Activated T-cell treated with anti-CD3 and anti-CD28 coated beads, Interleukin-2, amount 50 U/mL, for 24 hours (primary cell): ENCODE results near the gene HCLS1.
"Not testable (repeated sequence)": the region's sequence is repeated elsewhere in the genome, so short reads cannot be mapped to it uniquely, and the experiment has no call there.

Source experiments
- DNase-seq: peaks from one replicate; pipeline ENCODE4 v3.0.0-alpha.2; 2020
- H3K27ac Mint-ChIP-seq: 2 replicates; pipeline ENCODE4 v1.8.0; 2020; ENCODE audit warnings: mild to moderate bottlenecking, mixed read lengths
- H3K27me3 Mint-ChIP-seq: 2 replicates; pipeline ENCODE4 v1.8.0; 2020; ENCODE audit warnings: mixed read lengths
- H3K36me3 Mint-ChIP-seq: 2 replicates; pipeline ENCODE4 v1.8.0; 2020; ENCODE audit warnings: low read depth, mixed read lengths
- H3K4me1 Mint-ChIP-seq: 2 replicates; pipeline ENCODE4 v1.8.0; 2020; ENCODE audit warnings: low read depth, mixed read lengths
- H3K4me3 Mint-ChIP-seq: 2 replicates; pipeline ENCODE4 v1.8.0; 2020; ENCODE audit warnings: mild to moderate bottlenecking, moderate library complexity, mixed read lengths
- H3K9me3 Mint-ChIP-seq: 2 replicates; pipeline ENCODE4 v1.8.0; 2020; ENCODE audit warnings: mixed read lengths

Gene HCLS1

GRCh38 chr3:121637922-121638321 is 22.8 kb downstream of the HCLS1 start:
- Mint-ChIP-seq H3K4me3 (no peak overlapping the region), H3K9me3 (no peaks in the 10 kb centered on the region), H3K27me3 (no peaks in the 10 kb centered on the region), H3K27ac (peak overlapping the region; percentile 77), H3K36me3 (peaks cover 98% of the 10 kb centered on the region), H3K4me1 (peaks cover 21% of the 10 kb centered on the region)
- DNase-seq = no peak

- Mint-ChIP-seq H3K9me3 (no peaks in the 10 kb centered on the region), H3K4me1 (no peaks in the 10 kb centered on the region), H3K36me3 (peaks cover 70% of the 10 kb centered on the region), H3K4me3 (no peak overlapping the region), H3K27me3 (no peaks in the 10 kb centered on the region), H3K27ac (peak overlapping the region; percentile 31)
- no peak for DNase-seq
Measured at GRCh38 chr3:121630355-121630754, 30.3 kb downstream of the HCLS1 start.

DNA sequence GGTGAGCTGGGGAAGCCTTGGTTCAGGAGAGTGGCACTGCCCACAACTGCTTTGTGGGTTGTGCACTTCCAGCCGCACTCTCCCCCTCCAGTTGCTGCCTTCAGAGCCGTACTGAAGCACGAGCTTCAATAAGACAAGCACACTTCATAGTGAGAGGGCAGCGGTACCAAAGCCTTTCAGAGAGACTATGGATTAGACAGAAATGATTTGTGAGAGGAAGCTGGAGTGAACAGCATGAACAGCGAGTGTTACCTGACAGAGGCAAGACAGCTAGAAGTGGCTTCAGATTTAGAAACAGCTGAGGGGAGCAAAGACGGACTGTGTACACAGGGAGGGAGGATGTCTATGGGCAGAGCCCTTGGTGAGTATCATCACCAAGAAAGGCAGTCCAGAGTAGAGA is 31.1 kb downstream of the HCLS1 start:
- peaks cover 63% of the 10 kb centered on the region for H3K36me3 Mint-ChIP-seq
- no peaks in the 10 kb centered on the region for H3K4me1 Mint-ChIP-seq
- no peak for DNase-seq
- H3K27me3 Mint-ChIP-seq = no peaks in the 10 kb centered on the region
- H3K27ac Mint-ChIP-seq = peak overlapping the region; percentile 31
- no peak overlapping the region for H3K4me3 Mint-ChIP-seq
- no peaks in the 10 kb centered on the region for H3K9me3 Mint-ChIP-seq

DNA sequence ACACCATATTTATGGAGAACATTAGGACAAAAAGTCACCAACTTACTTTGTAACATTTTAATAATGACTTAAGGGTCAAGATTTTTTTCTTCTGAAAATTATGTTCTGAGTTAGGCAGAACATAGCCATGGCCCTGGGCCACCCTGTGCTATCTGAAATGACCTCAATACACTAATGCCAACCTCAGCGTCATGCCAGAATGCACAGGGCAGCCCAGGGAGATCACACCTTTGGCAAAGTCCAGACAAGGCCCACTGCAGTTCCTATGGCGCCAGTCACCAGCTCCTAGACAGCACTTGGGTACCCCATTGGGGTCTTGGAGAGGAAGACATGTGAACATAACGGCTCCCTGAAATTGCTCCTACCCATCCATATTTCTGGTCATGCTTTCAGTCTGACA is 33.1 kb downstream of the HCLS1 start:
- Mint-ChIP-seq H3K36me3 (peaks cover 43% of the 10 kb centered on the region), H3K27ac (no peak overlapping the region), H3K4me3 (no peak overlapping the region), H3K27me3 (no peaks in the 10 kb centered on the region), H3K9me3 (no peaks in the 10 kb centered on the region), H3K4me1 (no peaks in the 10 kb centered on the region)
- DNase-seq = no peak

DNA sequence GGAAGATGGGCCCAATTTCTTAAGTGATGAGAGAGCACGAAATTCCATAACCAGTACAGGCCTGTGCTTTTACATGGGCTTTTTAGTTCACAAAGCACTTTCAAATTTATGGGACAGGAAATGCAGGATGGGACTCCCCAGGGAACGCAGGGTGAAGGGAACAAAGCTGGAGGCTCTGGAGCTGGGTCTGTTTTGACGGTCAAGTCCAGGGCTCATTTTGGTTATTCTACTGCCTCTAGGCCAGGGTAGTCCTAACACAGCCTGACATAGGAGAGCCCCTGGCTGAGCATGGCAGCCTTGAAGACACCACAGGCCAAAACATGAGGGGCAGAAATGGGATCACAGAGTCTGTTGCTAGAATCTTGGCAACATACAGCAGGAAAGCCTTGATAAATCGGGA is 33.5 kb downstream of the HCLS1 start:
- Mint-ChIP-seq H3K9me3 (no peaks in the 10 kb centered on the region), H3K27me3 (no peaks in the 10 kb centered on the region), H3K4me1 (no peaks in the 10 kb centered on the region), H3K36me3 (peaks cover 39% of the 10 kb centered on the region), H3K27ac (no peak overlapping the region), H3K4me3 (no peak overlapping the region)
- DNase-seq = no peak

GRCh38 chr3:121626495-121626894 is 34.2 kb downstream of the HCLS1 start:
- DNase-seq = no peak
- peaks cover 32% of the 10 kb centered on the region for H3K36me3 Mint-ChIP-seq
- H3K9me3 Mint-ChIP-seq = no peaks in the 10 kb centered on the region
- no peaks in the 10 kb centered on the region for H3K4me1 Mint-ChIP-seq
- H3K27ac Mint-ChIP-seq = no peak overlapping the region
- H3K4me3 Mint-ChIP-seq = no peak overlapping the region
- peaks cover 4% of the 10 kb centered on the region for H3K27me3 Mint-ChIP-seq

DNA sequence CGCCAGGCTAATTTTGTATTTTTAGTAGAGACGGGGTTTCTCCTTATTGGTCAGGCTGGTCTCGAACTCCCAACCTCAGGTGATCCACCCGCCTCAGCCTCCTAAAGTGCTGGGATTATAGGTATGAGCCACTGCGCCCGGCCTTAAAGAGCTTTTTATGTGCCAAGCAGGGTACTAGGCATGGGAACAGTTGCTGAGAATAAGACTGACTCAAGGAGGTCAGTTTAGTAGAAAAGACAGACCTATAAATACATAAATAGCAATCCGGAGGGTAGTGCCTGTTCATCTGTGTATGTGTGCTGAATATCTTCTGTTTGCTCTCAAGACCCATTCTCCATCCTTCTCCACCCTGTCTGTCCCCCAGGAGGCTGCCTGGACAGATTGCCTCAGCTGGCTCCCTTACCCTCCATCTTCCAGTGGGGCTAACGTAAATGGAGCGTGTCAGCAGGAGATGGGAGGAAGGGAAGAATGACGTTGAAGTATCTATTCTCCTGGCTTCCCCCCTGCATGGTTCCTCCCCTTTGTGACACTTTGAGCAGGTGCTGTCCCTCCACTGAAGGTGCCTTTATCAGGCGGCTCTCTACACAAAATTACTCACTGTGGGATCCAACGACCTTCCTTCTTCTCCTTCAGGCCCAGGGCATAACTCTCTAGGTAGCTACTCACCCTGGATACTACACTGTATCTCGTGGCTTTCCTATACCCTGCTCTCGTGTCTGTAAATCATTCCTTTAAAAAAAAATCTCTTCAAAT is 36.4 kb downstream of the HCLS1 start:
- H3K4me3 Mint-ChIP-seq = no peak overlapping the region
- no peak overlapping the region for H3K27ac Mint-ChIP-seq
- peaks cover 7% of the 10 kb centered on the region for H3K27me3 Mint-ChIP-seq
- H3K36me3 Mint-ChIP-seq = peaks cover 10% of the 10 kb centered on the region
- no peak for DNase-seq
- H3K4me1 Mint-ChIP-seq = no peaks in the 10 kb centered on the region
- H3K9me3 Mint-ChIP-seq = no peaks in the 10 kb centered on the region

DNA sequence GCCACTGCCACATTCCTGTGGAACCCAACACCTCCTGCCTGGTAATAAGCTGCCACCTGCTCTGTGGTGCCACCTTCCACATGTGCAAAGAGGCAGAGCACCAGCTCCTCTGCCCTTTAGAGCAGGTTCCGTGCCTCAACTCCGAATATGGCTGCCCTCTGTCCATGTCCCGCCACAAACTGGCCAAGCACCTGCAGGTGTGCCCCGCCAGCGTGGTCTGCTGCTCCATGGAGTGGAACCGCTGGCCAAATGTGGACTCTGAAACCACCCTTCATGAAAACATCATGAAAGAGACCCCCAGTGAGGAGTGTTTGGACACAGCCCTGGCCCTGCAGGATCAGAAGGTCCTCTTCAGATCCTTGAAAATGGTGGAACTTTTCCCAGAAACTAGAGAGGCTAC is 39.2 kb downstream of the HCLS1 start:
- Mint-ChIP-seq H3K27me3 (peaks cover 7% of the 10 kb centered on the region), H3K4me1 (no peaks in the 10 kb centered on the region), H3K27ac (no peak overlapping the region), H3K9me3 (no peaks in the 10 kb centered on the region), H3K36me3 (no peaks in the 10 kb centered on the region), H3K4me3 (no peak overlapping the region)
- DNase-seq = no peak

DNA sequence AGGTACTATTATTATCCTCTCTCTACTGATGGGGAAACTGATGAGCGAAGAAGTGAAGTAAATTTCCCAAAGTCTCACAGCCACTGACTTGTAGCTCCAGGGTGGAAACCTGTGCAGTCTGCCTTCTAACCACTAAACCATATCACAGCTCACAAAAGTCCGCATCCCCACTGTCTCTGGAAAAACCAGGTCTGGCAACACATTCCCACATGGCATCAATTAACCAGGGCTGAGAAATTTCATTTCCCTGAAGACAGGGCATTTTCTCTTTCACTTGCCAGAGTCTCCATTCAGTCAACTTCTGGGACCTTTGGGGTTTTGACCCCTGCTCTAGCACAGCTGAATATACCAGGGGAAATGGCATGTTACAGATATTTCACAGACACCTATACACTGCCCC is 41.0 kb downstream of the HCLS1 start:
- DNase-seq = no peak
- no peak overlapping the region for H3K4me3 Mint-ChIP-seq
- no peaks in the 10 kb centered on the region for H3K9me3 Mint-ChIP-seq
- H3K27me3 Mint-ChIP-seq = peaks cover 7% of the 10 kb centered on the region
- H3K4me1 Mint-ChIP-seq = no peaks in the 10 kb centered on the region
- no peaks in the 10 kb centered on the region for H3K36me3 Mint-ChIP-seq
- H3K27ac Mint-ChIP-seq = no peak overlapping the region

DNA sequence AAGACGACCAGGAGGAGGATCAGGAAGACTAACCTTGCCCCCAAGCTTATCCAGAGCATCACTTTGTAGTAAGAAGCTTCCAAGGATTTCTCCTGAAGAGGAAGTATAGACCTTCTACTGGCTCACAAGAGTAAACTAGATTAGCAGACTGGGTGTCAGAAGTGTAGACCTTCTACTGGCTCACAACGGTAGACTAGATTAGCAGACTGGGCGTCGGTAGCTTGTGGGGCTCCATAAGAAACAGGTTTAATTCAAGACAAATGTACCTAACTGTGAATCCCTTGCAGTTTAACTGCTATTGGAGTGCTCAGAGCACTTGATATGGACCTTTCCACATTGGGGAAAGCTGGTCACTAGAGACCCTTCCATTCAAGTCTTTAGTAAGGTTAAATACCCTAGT is 54.6 kb downstream of the HCLS1 start:
- Mint-ChIP-seq H3K36me3 (no peaks in the 10 kb centered on the region), H3K4me3 (no peak overlapping the region), H3K4me1 (no peaks in the 10 kb centered on the region), H3K9me3 (no peaks in the 10 kb centered on the region), H3K27ac (no peak overlapping the region), H3K27me3 (no peaks in the 10 kb centered on the region)
- no peak for DNase-seq

DNA sequence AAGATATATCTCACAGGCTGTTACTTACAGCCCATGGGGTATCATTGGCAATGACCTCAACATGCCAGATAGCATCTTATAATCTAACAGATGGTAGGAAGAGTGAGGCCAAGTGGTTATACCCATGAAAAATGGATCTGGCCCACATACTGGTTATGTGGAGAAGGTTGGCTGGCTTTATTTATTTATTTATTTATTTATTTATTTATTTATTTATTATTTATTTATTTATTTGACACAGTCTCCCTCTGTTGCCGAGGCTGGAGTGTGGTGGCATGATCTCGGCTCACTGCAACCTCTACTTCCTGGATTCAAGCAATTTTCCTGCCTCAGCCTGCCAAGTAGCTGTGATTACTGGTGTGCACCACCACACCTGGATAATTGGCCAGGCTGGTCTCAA is 55.9 kb downstream of the HCLS1 start:
- no peaks in the 10 kb centered on the region for H3K27me3 Mint-ChIP-seq
- no peak overlapping the region for H3K27ac Mint-ChIP-seq
- H3K4me3 Mint-ChIP-seq = no peak overlapping the region
- no peaks in the 10 kb centered on the region for H3K9me3 Mint-ChIP-seq
- H3K4me1 Mint-ChIP-seq = no peaks in the 10 kb centered on the region
- no peaks in the 10 kb centered on the region for H3K36me3 Mint-ChIP-seq
- no peak for DNase-seq

- H3K27me3 Mint-ChIP-seq = no peaks in the 10 kb centered on the region
- no peaks in the 10 kb centered on the region for H3K9me3 Mint-ChIP-seq
- no peak for DNase-seq
- no peak overlapping the region for H3K4me3 Mint-ChIP-seq
- no peak overlapping the region for H3K27ac Mint-ChIP-seq
- no peaks in the 10 kb centered on the region for H3K36me3 Mint-ChIP-seq
- no peaks in the 10 kb centered on the region for H3K4me1 Mint-ChIP-seq
Measured at GRCh38 chr3:121601212-121601812, 59.4 kb downstream of the HCLS1 start.

GRCh38 chr3:121599900-121600299 is 60.8 kb downstream of the HCLS1 start:
- H3K9me3 Mint-ChIP-seq, H3K4me1 Mint-ChIP-seq, H3K4me3 Mint-ChIP-seq, H3K27ac Mint-ChIP-seq, H3K36me3 Mint-ChIP-seq, H3K27me3 Mint-ChIP-seq, DNase-seq: not testable (repeated sequence)

DNA sequence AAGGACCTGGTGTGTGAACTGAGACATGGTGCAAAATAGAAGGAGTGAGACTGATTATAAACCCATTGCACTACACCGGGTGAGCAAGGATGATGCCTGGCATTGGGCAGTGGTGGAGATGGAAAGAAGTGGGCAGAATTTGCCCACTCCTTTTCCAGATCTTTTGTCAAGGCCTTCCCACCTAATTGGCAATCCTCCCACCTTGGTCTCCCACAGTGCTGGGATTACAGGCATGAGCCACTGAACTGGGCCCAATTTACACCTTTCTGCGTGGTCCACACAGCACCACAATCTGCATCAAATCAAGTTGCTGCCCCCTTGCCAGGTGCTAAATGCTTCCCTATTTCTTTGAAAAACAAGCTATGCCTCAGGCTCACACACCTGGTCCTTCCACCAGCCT is 62.1 kb downstream of the HCLS1 start:
- DNase-seq = no peak
- no peaks in the 10 kb centered on the region for H3K36me3 Mint-ChIP-seq
- no peaks in the 10 kb centered on the region for H3K27me3 Mint-ChIP-seq
- H3K4me1 Mint-ChIP-seq = no peaks in the 10 kb centered on the region
- H3K4me3 Mint-ChIP-seq = no peak overlapping the region
- H3K27ac Mint-ChIP-seq = no peak overlapping the region
- no peaks in the 10 kb centered on the region for H3K9me3 Mint-ChIP-seq

DNA sequence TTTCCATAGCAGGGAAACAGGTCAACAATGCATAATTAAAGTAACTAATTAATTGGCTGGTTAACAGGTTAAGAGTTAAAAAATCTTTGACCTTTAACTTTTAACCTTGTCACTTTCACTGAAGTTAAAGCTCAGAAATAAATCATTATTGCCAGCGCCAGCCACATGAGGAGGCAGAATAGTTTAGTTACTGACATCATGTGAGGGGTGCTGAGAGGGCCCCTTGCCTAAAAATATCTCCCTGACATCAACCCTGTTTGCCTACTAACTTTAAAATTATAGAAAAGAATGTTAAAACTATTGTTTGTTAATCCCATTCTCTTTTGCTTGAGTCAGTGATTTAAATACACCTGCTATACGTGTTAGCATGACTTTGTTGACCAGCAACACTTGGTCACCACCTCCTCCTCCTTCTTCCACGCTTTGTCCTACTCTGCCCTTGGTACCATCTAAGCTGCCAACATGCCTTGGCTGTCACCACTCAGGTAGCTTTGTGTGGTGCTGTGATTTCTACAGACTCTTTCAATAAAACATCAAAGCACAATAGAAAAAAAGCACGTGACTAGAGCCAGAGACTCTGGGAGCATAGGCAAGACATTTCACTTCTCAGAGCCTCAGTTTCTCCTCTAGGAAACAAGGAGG is 64.8 kb downstream of the HCLS1 start:
- no peak overlapping the region for H3K27ac Mint-ChIP-seq
- no peaks in the 10 kb centered on the region for H3K9me3 Mint-ChIP-seq
- DNase-seq = no peak
- H3K4me1 Mint-ChIP-seq = no peaks in the 10 kb centered on the region
- H3K36me3 Mint-ChIP-seq = no peaks in the 10 kb centered on the region
- H3K4me3 Mint-ChIP-seq = no peak overlapping the region
- H3K27me3 Mint-ChIP-seq = no peaks in the 10 kb centered on the region
